ENCODE measurements around the gene HMCN2.

The HMCN2 gene

DNA sequence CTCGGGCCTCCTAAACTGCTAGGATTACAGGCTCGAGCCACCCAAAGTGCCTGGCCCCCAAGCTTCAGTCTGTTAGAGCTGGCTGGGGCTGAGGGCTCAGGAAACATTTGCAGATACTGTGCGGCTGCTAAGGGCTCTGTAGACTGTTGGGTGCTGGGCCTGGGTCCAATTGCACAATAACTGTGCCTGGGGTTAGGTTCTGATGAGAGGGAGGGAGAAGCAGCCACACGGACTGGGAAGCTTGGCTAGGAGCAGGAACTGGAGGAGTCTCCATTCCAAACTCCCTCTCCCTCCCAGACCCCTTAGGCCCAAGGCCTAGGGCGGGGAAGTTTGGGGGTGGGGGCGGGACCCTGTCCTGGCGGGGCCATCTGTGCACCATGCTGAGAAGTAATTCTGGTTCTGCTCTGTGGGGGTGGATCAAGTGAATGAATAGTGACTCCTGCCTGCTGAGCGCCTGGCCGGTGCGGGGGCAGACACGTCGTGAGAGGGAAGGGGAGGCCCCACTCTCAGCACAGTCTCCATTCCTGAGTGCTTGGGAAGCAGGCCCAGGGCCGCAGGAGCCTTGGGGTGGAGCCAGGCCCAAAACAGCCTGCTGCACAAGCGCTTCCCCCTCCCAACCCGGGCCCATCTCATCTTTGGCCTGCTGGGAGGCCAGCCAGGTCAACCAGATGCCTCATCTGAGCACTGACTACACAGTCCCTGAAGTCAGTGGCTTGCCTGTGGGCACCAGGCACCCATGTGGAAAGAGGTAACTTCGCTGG lies 180.7 kb downstream of the HMCN2 start:
- Histone ChIP-seq H3F3A (ENCODE audit: low read depth) (no peaks in the 10 kb centered on the region), H3K27me3 (ENCODE audit: insufficient read depth, low read length, poor library complexity, severe bottlenecking) (no peaks in the 10 kb centered on the region), H3K9ac (ENCODE audit: low read depth, low read length, poor library complexity, severe bottlenecking) (no peak overlapping the region), H3K9me2 (replicated peaks; ENCODE audit: low read depth, low read length) (no peaks in the 10 kb centered on the region), H3K4me2 (ENCODE audit: low read depth, low read length, poor library complexity, severe bottlenecking) (no peak overlapping the region), H4K20me1 (ENCODE audit: insufficient read depth, low read length, poor library complexity, severe bottlenecking) (no peaks in the 10 kb centered on the region), H3K36me3 (ENCODE audit: insufficient read depth, low read length) (no peaks in the 10 kb centered on the region), H2AFZ (ENCODE audit: low read length) (no peak overlapping the region), H3K79me2 (ENCODE audit: insufficient read depth, low read length) (no peaks in the 10 kb centered on the region), H3K4me1 (ENCODE audit: insufficient read depth, low read length, poor library complexity, severe bottlenecking) (no peaks in the 10 kb centered on the region), H3K4me3 (ENCODE audit: low read length, poor library complexity, severe bottlenecking) (no peak overlapping the region), H3K9me3 (ENCODE audit: insufficient read depth, low read depth, low read length) (no peaks in the 10 kb centered on the region)
- no peak for TF ChIP-seq EZH2phosphoT487 (IDR thresholded peaks at IDR 0.05; ENCODE audit: borderline replicate concordance)
- TF ChIP-seq, protein P1, sequence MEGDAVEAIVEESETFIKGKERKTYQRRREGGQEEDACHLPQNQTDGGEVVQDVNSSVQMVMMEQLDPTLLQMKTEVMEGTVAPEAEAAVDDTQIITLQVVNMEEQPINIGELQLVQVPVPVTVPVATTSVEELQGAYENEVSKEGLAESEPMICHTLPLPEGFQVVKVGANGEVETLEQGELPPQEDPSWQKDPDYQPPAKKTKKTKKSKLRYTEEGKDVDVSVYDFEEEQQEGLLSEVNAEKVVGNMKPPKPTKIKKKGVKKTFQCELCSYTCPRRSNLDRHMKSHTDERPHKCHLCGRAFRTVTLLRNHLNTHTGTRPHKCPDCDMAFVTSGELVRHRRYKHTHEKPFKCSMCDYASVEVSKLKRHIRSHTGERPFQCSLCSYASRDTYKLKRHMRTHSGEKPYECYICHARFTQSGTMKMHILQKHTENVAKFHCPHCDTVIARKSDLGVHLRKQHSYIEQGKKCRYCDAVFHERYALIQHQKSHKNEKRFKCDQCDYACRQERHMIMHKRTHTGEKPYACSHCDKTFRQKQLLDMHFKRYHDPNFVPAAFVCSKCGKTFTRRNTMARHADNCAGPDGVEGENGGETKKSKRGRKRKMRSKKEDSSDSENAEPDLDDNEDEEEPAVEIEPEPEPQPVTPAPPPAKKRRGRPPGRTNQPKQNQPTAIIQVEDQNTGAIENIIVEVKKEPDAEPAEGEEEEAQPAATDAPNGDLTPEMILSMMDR (conservative IDR thresholded peaks at IDR 0.05; ENCODE audit: low read length), result no peak

DNA sequence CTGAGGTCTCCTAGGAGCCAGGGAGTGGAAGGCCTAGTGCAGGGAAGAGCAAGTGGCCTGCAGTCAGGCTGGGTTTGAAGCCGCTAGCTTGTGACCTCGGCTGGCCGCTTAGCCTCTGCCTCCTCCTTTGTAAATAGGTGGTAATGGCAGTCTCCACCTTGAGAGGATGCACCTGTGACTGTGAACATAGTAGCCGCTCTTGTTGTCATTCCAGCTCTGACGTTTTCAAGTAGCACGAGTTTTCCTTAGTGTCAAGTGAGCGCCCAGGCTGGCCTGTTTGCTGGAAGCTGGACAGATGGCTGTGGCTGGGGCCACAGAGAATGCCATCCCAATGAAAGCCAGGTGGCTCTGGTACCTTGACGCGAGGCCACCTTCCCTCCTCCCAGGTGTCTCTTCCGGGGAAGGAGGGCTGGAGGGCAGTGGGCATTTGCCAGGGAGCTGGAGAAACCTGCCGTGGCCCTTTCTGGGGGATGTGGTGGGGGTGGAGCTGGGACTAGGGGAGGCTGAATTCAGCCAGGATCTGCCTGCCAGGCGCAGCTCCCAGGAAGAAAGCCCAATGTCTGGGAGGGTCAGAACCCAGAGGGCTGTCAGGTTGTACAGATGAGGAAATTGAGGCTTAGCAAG lies 181.7 kb downstream of the HMCN2 start:
- Histone ChIP-seq H3K9me3 (ENCODE audit: insufficient read depth, low read depth, low read length) (no peaks in the 10 kb centered on the region), H2AFZ (ENCODE audit: low read length) (no peak overlapping the region), H4K20me1 (ENCODE audit: insufficient read depth, low read length, poor library complexity, severe bottlenecking) (no peaks in the 10 kb centered on the region), H3K4me2 (ENCODE audit: low read depth, low read length, poor library complexity, severe bottlenecking) (no peak overlapping the region), H3K4me3 (ENCODE audit: low read length, poor library complexity, severe bottlenecking) (no peak overlapping the region), H3K9me2 (replicated peaks; ENCODE audit: low read depth, low read length) (no peaks in the 10 kb centered on the region), H3K4me1 (ENCODE audit: insufficient read depth, low read length, poor library complexity, severe bottlenecking) (no peaks in the 10 kb centered on the region), H3K27me3 (ENCODE audit: insufficient read depth, low read length, poor library complexity, severe bottlenecking) (no peaks in the 10 kb centered on the region), H3K36me3 (ENCODE audit: insufficient read depth, low read length) (no peaks in the 10 kb centered on the region), H3K79me2 (ENCODE audit: insufficient read depth, low read length) (no peaks in the 10 kb centered on the region), H3F3A (ENCODE audit: low read depth) (no peaks in the 10 kb centered on the region), H3K9ac (ENCODE audit: low read depth, low read length, poor library complexity, severe bottlenecking) (no peak overlapping the region)
- TF ChIP-seq, protein P1 (conservative IDR thresholded peaks at IDR 0.05; ENCODE audit: low read length), result no peak
- TF ChIP-seq EZH2phosphoT487 (IDR thresholded peaks at IDR 0.05; ENCODE audit: borderline replicate concordance), result no peak

- Histone ChIP-seq H3K9ac (ENCODE audit: low read depth, low read length, poor library complexity, severe bottlenecking) (no peak overlapping the region), H4K20me1 (ENCODE audit: insufficient read depth, low read length, poor library complexity, severe bottlenecking) (no peaks in the 10 kb centered on the region), H3K4me1 (ENCODE audit: insufficient read depth, low read length, poor library complexity, severe bottlenecking) (no peaks in the 10 kb centered on the region), H3K9me2 (replicated peaks; ENCODE audit: low read depth, low read length) (no peaks in the 10 kb centered on the region), H3K9me3 (ENCODE audit: insufficient read depth, low read depth, low read length) (no peaks in the 10 kb centered on the region), H3K36me3 (ENCODE audit: insufficient read depth, low read length) (no peaks in the 10 kb centered on the region), H3K27me3 (ENCODE audit: insufficient read depth, low read length, poor library complexity, severe bottlenecking) (no peaks in the 10 kb centered on the region), H3K79me2 (ENCODE audit: insufficient read depth, low read length) (no peaks in the 10 kb centered on the region), H3K4me3 (ENCODE audit: low read length, poor library complexity, severe bottlenecking) (no peak overlapping the region), H3K4me2 (ENCODE audit: low read depth, low read length, poor library complexity, severe bottlenecking) (no peak overlapping the region), H3F3A (ENCODE audit: low read depth) (no peaks in the 10 kb centered on the region), H2AFZ (ENCODE audit: low read length) (no peak overlapping the region)
- TF ChIP-seq, protein P1 (conservative IDR thresholded peaks at IDR 0.05; ENCODE audit: low read length), result no peak
- no peak for TF ChIP-seq EZH2phosphoT487 (IDR thresholded peaks at IDR 0.05; ENCODE audit: borderline replicate concordance)
These were observed 182.6 kb downstream of the HMCN2 start for GRCh38 chr9:130448035-130448624.
